SK-N-SH (cell line): ENCODE results near the gene COL4A6. TPM values are rescaled to one million over a fixed set of nuclear protein-coding genes. Genes with fewer than 3 reads are reported as not detected.

Experiments used
- CTCF ChIA-PET: fragments of 300-600, 350-600 bp; formaldehyde crosslinking; extraction: SDS; loops from one replicate; lab custom pipeline; 2021; lab: Yijun Ruan, JAX
- POLR2A ChIA-PET: fragments of 350-600 bp; sonication (Branson Sonifier 250); formaldehyde crosslinking; extraction: SDS; loops from one replicate; lab custom pipeline; 2020; ENCODE audit warnings: antibody characterized with exemption, inconsistent platforms; lab: Yijun Ruan, JAX
- DNase-seq: peaks from one replicate; pipeline ENCODE4 v3.0.0; 2012
- H2AFZ ChIP-seq: fragments of 200-600 bp; sonication (generic); 2 replicates; pipeline ENCODE4 v1.8.1; 2016; ENCODE audit warnings: antibody characterized with exemption, mild to moderate bottlenecking, low read depth
- H3F3A ChIP-seq: fragments of 200-600 bp; sonication (generic); replicated peaks from 2 replicates; pipeline ENCODE3; 2016; ENCODE audit warnings: antibody characterized with exemption, mild to moderate bottlenecking; ENCODE audit not compliant: insufficient read depth
- H3K27ac ChIP-seq, 2 experiments: fragments of 200-500 bp in 1 of 2; fragments of 200-600 bp in 1 of 2; sonication (Bioruptor generic) in 1 of 2; sonication (generic), shearing (Covaris generic) in 1 of 2; 2 replicates each; pipeline versions ENCODE4 v1.5.1 to v1.6.1; 2014 to 2016; ENCODE audit warnings: low read depth in 2 of 2, inconsistent platforms in 1 of 2, low read length in 1 of 2, mild to moderate bottlenecking in 1 of 2, mixed read lengths in 1 of 2
- H3K27me3 ChIP-seq: fragments of 200-600 bp; sonication (generic), shearing (Covaris generic); 2 replicates; pipeline ENCODE4 v1.6.1; 2016; ENCODE audit warnings: mixed run types; ENCODE audit not compliant: insufficient read depth
- H3K36me3 ChIP-seq, 2 experiments: fragments of 200-500 bp in 1 of 2; fragments of 200-600 bp in 1 of 2; sonication (Bioruptor generic) in 1 of 2; sonication (generic) in 1 of 2; replicated peaks in 1 of 2; 2 replicates each; pipeline versions ENCODE3 to v1.5.1; 2014 to 2016; ENCODE audit warnings: low read length in 1 of 2, mild to moderate bottlenecking in 1 of 2; ENCODE audit not compliant: insufficient read depth in 2 of 2, control insufficient read depth in 1 of 2
- H3K4me1 ChIP-seq, 2 experiments: fragments of 200-500 bp in 1 of 2; fragments of 200-600 bp in 1 of 2; sonication (Bioruptor generic) in 1 of 2; sonication (generic), shearing (Covaris generic) in 1 of 2; 2 replicates each; pipeline versions ENCODE4 v1.5.1 to v1.6.1; 2014 to 2016; ENCODE audit warnings: low read depth in 1 of 2, low read length in 1 of 2, mixed run types in 1 of 2; ENCODE audit not compliant: insufficient read depth in 2 of 2, control insufficient read depth in 1 of 2
- H3K4me2 ChIP-seq: fragments of 200-600 bp; sonication (generic), shearing (Covaris generic); 2 replicates; pipeline ENCODE4 v1.6.1; 2017; ENCODE audit warnings: mixed run types
- H3K4me3 ChIP-seq, 2 experiments: fragments of 200-500 bp in 1 of 2; fragments of 200-600 bp in 1 of 2; sonication (Bioruptor generic) in 1 of 2; sonication (generic), shearing (Covaris generic) in 1 of 2; 2 replicates each; pipeline versions ENCODE4 v1.5.1 to v1.8.1; 2014 to 2016; ENCODE audit warnings: low read depth in 2 of 2, inconsistent platforms in 1 of 2, low read length in 1 of 2, mild to moderate bottlenecking in 1 of 2, mixed read lengths in 1 of 2, moderate library complexity in 1 of 2
- H3K79me2 ChIP-seq: fragments of 200-600 bp; sonication (generic); 2 replicates; pipeline ENCODE4 v1.8.1; 2017; ENCODE audit warnings: mild to moderate bottlenecking; ENCODE audit not compliant: insufficient read depth
- H3K9ac ChIP-seq: fragments of 200-600 bp; sonication (generic); 2 replicates; pipeline ENCODE4 v1.6.1; 2017; ENCODE audit warnings: mixed run types
- H3K9me2 ChIP-seq: fragments of 200-600 bp; sonication (generic); 2 replicates; pipeline ENCODE4 v1.6.1; 2017; ENCODE audit warnings: mixed run types
- H3K9me3 ChIP-seq: fragments of 200-600 bp; sonication (generic); 2 replicates; pipeline ENCODE4 v1.6.1; 2017; ENCODE audit warnings: mixed run types, mild to moderate bottlenecking, moderate library complexity
- H4K20me1 ChIP-seq: fragments of 200-600 bp; sonication (generic); 2 replicates; pipeline ENCODE4 v1.6.1; 2017; ENCODE audit warnings: mild to moderate bottlenecking, mixed run types; ENCODE audit not compliant: insufficient read depth
- FOSL2 ChIP-seq: IDR thresholded peaks from 2 replicates; pipeline ENCODE4 v1.4.0; 2012; ENCODE audit warnings: low read depth, mild to moderate bottlenecking, moderate library complexity, borderline replicate concordance
- FOXJ3 ChIP-seq: sonication (generic); formaldehyde crosslinking; IDR thresholded peaks from 2 replicates; pipeline ENCODE4 v1.5.1; 2020; ENCODE audit warnings: mild to moderate bottlenecking, missing genetic modification reagents
- FOXM1 ChIP-seq: IDR thresholded peaks from 2 replicates; pipeline ENCODE4 v1.4.0; 2012; ENCODE audit warnings: low read depth, mild to moderate bottlenecking
- GABPA ChIP-seq: IDR thresholded peaks from 2 replicates; pipeline ENCODE4 v1.4.0; 2012; ENCODE audit warnings: low read depth, mild to moderate bottlenecking
- MAX ChIP-seq: IDR thresholded peaks from 2 replicates; pipeline ENCODE4 v1.4.0; 2012; ENCODE audit warnings: low read depth
- MEF2A ChIP-seq: IDR thresholded peaks from 2 replicates; pipeline ENCODE4 v1.4.0; 2012; ENCODE audit warnings: low read depth, borderline replicate concordance
- NRF1 ChIP-seq: IDR thresholded peaks from 2 replicates; pipeline ENCODE4 v1.6.1; 2012; ENCODE audit warnings: low read depth, mild to moderate bottlenecking, low read length
- POLR2AphosphoS5 ChIP-seq: IDR thresholded peaks from 2 replicates; pipeline ENCODE4 v1.6.1; 2012; ENCODE audit warnings: low read depth, low read length
- RXRA ChIP-seq: IDR thresholded peaks from 2 replicates; pipeline ENCODE4 v1.4.0; 2012; ENCODE audit warnings: low read depth, mild to moderate bottlenecking, borderline replicate concordance
- SMC3 ChIP-seq: IDR thresholded peaks from 2 replicates; pipeline ENCODE4 v1.6.1; 2012; ENCODE audit warnings: low read depth, low read length, improper control_type of control experiment
- TCF12 ChIP-seq: IDR thresholded peaks from 2 replicates; pipeline ENCODE4 v1.4.0; 2012
- TEAD4 ChIP-seq: IDR thresholded peaks from 2 replicates; pipeline ENCODE4 v1.4.0; 2012; ENCODE audit warnings: mild to moderate bottlenecking, borderline replicate concordance; ENCODE audit not compliant: insufficient read depth
- USF1 ChIP-seq: IDR thresholded peaks from 2 replicates; pipeline ENCODE4 v1.4.0; 2012; ENCODE audit warnings: low read depth, borderline replicate concordance
- USF2 ChIP-seq: fragments of 150-350 bp; IDR thresholded peaks from 2 replicates; pipeline ENCODE4 v1.6.1; 2017; ENCODE audit warnings: antibody characterized with exemption, low read length, low read depth, borderline replicate concordance
- polyA plus RNA-seq, 3 experiments: library from polyadenylated mRNA; depleted of rRNA; stranded (reverse); fragments of >200 nt; gene quantifications; 2 replicates each; pipeline ENCODE4 v1.2.3, GENCODE V29; 2012
- TF ChIP-seq, protein P1 (sequence below): fragments of 200-600 bp; sonication (generic); IDR thresholded peaks from 2 replicates; pipeline ENCODE4 v1.6.1; 2017; ENCODE audit warnings: antibody characterized with exemption, mild to moderate bottlenecking, moderate library complexity
- TF ChIP-seq, protein P2 (sequence below): IDR thresholded peaks from 2 replicates; pipeline ENCODE4 v1.6.1; 2012; ENCODE audit warnings: mild to moderate bottlenecking, low read depth, low read length, moderate library complexity

The COL4A6 gene
- polyA plus RNA-seq, 1 of the 3 experiments (the other 2 are of a cell fraction): not detected

GRCh38 chrX:108261549-108262203 lies 176.5 kb downstream of the COL4A6 start:
- no peak overlapping the region for H3K4me2 ChIP-seq
- H3K27ac ChIP-seq: no peak overlapping the region
- no peaks in the 10 kb centered on the region for H3K9me3 ChIP-seq
- H4K20me1 ChIP-seq: no peaks in the 10 kb centered on the region
- H3K27me3 ChIP-seq: no peaks in the 10 kb centered on the region; the same call in 1 of the 2 replicates
- H3K36me3 ChIP-seq: no peaks in the 10 kb centered on the region
- no peak overlapping the region for H3K9ac ChIP-seq
- TF ChIP-seq, protein P1, sequence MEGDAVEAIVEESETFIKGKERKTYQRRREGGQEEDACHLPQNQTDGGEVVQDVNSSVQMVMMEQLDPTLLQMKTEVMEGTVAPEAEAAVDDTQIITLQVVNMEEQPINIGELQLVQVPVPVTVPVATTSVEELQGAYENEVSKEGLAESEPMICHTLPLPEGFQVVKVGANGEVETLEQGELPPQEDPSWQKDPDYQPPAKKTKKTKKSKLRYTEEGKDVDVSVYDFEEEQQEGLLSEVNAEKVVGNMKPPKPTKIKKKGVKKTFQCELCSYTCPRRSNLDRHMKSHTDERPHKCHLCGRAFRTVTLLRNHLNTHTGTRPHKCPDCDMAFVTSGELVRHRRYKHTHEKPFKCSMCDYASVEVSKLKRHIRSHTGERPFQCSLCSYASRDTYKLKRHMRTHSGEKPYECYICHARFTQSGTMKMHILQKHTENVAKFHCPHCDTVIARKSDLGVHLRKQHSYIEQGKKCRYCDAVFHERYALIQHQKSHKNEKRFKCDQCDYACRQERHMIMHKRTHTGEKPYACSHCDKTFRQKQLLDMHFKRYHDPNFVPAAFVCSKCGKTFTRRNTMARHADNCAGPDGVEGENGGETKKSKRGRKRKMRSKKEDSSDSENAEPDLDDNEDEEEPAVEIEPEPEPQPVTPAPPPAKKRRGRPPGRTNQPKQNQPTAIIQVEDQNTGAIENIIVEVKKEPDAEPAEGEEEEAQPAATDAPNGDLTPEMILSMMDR: no peak
- TF ChIP-seq POLR2AphosphoS5 (no peak), SMC3 (no peak), FOSL2 (no peak), GABPA (no peak), MEF2A (no peak), TEAD4 (no peak), FOXM1 (no peak), TCF12 (no peak), RXRA (no peak), USF1 (no peak), USF2 (no peak), MAX (no peak), NRF1 (no peak), FOXJ3 (CRISPR knock-in tag) (no peak)
- TF ChIP-seq, protein P2, sequence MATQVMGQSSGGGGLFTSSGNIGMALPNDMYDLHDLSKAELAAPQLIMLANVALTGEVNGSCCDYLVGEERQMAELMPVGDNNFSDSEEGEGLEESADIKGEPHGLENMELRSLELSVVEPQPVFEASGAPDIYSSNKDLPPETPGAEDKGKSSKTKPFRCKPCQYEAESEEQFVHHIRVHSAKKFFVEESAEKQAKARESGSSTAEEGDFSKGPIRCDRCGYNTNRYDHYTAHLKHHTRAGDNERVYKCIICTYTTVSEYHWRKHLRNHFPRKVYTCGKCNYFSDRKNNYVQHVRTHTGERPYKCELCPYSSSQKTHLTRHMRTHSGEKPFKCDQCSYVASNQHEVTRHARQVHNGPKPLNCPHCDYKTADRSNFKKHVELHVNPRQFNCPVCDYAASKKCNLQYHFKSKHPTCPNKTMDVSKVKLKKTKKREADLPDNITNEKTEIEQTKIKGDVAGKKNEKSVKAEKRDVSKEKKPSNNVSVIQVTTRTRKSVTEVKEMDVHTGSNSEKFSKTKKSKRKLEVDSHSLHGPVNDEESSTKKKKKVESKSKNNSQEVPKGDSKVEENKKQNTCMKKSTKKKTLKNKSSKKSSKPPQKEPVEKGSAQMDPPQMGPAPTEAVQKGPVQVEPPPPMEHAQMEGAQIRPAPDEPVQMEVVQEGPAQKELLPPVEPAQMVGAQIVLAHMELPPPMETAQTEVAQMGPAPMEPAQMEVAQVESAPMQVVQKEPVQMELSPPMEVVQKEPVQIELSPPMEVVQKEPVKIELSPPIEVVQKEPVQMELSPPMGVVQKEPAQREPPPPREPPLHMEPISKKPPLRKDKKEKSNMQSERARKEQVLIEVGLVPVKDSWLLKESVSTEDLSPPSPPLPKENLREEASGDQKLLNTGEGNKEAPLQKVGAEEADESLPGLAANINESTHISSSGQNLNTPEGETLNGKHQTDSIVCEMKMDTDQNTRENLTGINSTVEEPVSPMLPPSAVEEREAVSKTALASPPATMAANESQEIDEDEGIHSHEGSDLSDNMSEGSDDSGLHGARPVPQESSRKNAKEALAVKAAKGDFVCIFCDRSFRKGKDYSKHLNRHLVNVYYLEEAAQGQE: no peak
- no peaks in the 10 kb centered on the region for H3K79me2 ChIP-seq
- CTCF ChIA-PET: interaction anchor here (1.2 kb wide), 1 partner anchor 37 kb away, joined by 3 read pairs; no protein-coding TSS in a partner anchor
- POLR2A ChIA-PET: no interaction called here
- no peaks in the 10 kb centered on the region for H3F3A ChIP-seq
- DNase-seq: no peak
- H2AFZ ChIP-seq: no peak overlapping the region
- no peaks in the 10 kb centered on the region for H3K4me1 ChIP-seq
- H3K9me2 ChIP-seq: no peaks in the 10 kb centered on the region
- H3K4me3 ChIP-seq: no peak overlapping the region
